Mesendoderm (in vitro differentiated cells): ENCODE results near the gene IPO5.
"Not testable (repeated sequence)": the region's sequence is repeated elsewhere in the genome, so short reads cannot be mapped to it uniquely, and the experiment has no call there.

ENCODE experiments used
- DNase-seq: peaks from one replicate; pipeline ENCODE4 v3.0.0; 2013
- H2AK5ac ChIP-seq: 2 replicates; pipeline ENCODE4 v1.6.1; 2013; ENCODE audit warnings: low read length, inconsistent platforms
- H2BK120ac ChIP-seq: 2 replicates; pipeline ENCODE4 v1.6.1; 2013; ENCODE audit warnings: low read depth, mild to moderate bottlenecking, low read length, moderate library complexity, mixed read lengths
- H2BK15ac ChIP-seq: replicated peaks from 2 replicates; pipeline ENCODE4 v1.6.1; 2013; ENCODE audit warnings: low read depth, mild to moderate bottlenecking, moderate library complexity
- H2BK5ac ChIP-seq: 2 replicates; pipeline ENCODE4 v1.6.1; 2013; ENCODE audit warnings: low read length, inconsistent platforms
- H3K18ac ChIP-seq: 2 replicates; pipeline ENCODE4 v1.6.1; 2013; ENCODE audit warnings: mild to moderate bottlenecking, low read length, mixed read lengths
- H3K23ac ChIP-seq: one replicate; pipeline ENCODE4 v1.6.1; 2013; ENCODE audit warnings: low read length
- H3K27ac ChIP-seq: 2 replicates; pipeline ENCODE4 v1.5.1; 2013; ENCODE audit warnings: low read depth, mild to moderate bottlenecking, inconsistent platforms, low read length, moderate library complexity
- H3K27me3 ChIP-seq: 2 replicates; pipeline ENCODE4 v1.6.1; 2013; ENCODE audit warnings: low read length, control low read depth, mild to moderate bottlenecking, inconsistent platforms; ENCODE audit not compliant: insufficient read depth, poor library complexity
- H3K36me3 ChIP-seq: 2 replicates; pipeline ENCODE4 v1.6.1; 2013; ENCODE audit warnings: low read length, inconsistent platforms; ENCODE audit not compliant: control insufficient read depth, insufficient read depth
- H3K4ac ChIP-seq: one replicate; pipeline ENCODE4 v1.6.1; 2013; ENCODE audit warnings: low read depth, mild to moderate bottlenecking, low read length, moderate library complexity
- H3K4me1 ChIP-seq: 2 replicates; pipeline ENCODE4 v1.6.1; 2013; ENCODE audit warnings: low read depth, low read length, inconsistent platforms; ENCODE audit not compliant: control insufficient read depth
- H3K4me2 ChIP-seq: 2 replicates; pipeline ENCODE4 v1.6.1; 2013; ENCODE audit warnings: low read length
- H3K4me3 ChIP-seq: 2 replicates; pipeline ENCODE4 v1.5.1; 2013; ENCODE audit warnings: mild to moderate bottlenecking, low read length
- H3K56ac ChIP-seq: one replicate; pipeline ENCODE4 v1.6.1; 2013; ENCODE audit warnings: low read length
- H3K79me1 ChIP-seq: 2 replicates; pipeline ENCODE4 v1.6.1; 2013; ENCODE audit warnings: low read length, inconsistent platforms
- H3K79me2 ChIP-seq: 2 replicates; pipeline ENCODE4 v1.6.1; 2013; ENCODE audit warnings: mild to moderate bottlenecking, low read length; ENCODE audit not compliant: control insufficient read depth, insufficient read depth
- H3K9ac ChIP-seq: 2 replicates; pipeline ENCODE4 v1.6.1; 2013; ENCODE audit warnings: low read length, inconsistent platforms
- H4K5ac ChIP-seq: one replicate; pipeline ENCODE4 v1.6.1; 2013; ENCODE audit warnings: low read length
- H4K8ac ChIP-seq: one replicate; pipeline ENCODE4 v1.6.1; 2013; ENCODE audit warnings: low read depth, mild to moderate bottlenecking, control low read depth, low read length, moderate library complexity
- WGBS: extraction: QIAGEN DNeasy Blood & Tissue Kit; methylation state at CpG from one replicate; pipeline ENCODE4 v1.1.7; 2013; ENCODE audit warnings: low lambda C conversion rate, missing lambda C conversion rate; ENCODE audit not compliant: insufficient coverage; ENCODE audit errors: extremely low coverage; 5-methylcytosine and 5-hydroxymethylcytosine counted together

IPO5 gene

DNA sequence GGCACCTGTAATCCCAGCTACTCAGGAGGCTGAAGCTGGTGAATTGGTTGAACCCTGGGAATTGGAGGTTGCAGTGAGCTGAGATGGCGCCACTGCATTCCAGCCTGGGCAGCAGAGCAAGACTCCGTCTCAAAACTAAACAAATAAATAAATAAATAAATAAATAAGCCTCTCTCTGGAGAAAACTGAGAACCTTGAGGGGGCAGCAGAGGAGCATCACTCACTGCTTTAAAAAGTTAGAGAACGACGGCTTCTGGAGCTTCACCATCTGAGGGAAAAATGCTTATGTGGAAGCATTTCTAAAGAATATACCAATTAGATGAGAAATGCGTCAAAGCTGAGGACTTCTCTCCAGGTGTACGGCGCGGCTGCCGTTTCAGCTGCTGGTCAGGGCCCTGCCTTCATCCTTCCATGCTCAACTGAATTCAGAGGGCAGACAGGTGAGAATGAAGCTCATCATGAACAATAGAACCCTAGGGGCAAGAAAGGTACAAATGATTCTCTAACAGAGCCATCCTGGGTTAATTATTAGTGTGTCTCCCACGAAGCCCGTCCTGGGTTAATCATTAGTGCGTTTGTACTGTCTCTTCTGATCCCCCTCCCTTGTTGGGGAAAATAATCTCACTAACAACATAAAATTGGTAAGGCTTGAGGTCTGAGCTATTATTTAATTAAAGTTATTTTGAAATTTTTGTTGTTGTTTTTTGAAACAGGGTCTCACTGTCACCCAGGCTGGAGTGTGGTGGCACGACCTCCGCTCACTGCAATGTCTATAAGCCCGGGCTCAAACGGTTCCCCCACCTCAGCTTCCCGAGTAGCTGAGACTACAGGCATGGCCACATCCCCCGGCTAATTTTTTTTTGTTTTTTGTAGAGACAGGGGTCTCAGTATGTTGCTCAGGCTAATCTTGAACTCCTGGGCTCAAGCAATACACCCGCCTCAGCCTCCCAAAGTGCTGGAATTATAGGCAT lies 80.1 kb downstream of the IPO5 start:
- peak; percentile 74 for DNase-seq
- Histone ChIP-seq H2AK5ac (no peak overlapping the region), H3K4me2 (no peak overlapping the region), H3K27ac (no peak overlapping the region), H3K23ac (no peak overlapping the region), H2BK5ac (no peak overlapping the region), H2BK15ac (no peak overlapping the region), H3K36me3 (no peaks in the 10 kb centered on the region), H3K56ac (peak overlapping the region; percentile 70), H4K8ac (no peak overlapping the region), H3K4me1 (no peaks in the 10 kb centered on the region), H3K27me3 (no peaks in the 10 kb centered on the region), H3K9ac (no peak overlapping the region), H3K79me2 (no peaks in the 10 kb centered on the region), H3K18ac (no peak overlapping the region), H3K4me3 (no peak overlapping the region), H3K79me1 (no peaks in the 10 kb centered on the region), H4K5ac (no peak overlapping the region), H2BK120ac (no peak overlapping the region), H3K4ac (no peak overlapping the region)
- no CpG with 5 or more reads among the region's 19 CpGs for WGBS

DNA sequence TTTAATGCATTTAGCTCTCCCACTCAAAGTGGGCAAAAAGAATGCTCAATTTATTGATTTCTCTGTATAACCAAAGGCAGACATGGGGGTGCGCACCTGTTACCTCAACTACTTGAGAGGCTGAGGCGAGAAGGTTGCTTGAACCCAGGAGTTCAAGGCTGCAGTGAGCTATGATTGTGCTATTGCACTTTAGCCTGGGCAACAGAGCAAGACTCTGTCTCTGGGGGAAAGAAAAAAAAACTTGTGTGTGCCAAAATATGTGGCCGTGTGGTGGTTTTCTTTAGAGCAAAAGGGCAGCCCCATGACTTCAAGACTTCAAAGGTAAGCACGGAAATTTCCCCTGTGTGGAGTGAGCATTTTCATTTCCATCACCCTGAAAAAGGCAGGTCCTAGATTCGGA lies 81.9 kb downstream of the IPO5 start:
- Histone ChIP-seq H2BK5ac (no peak overlapping the region), H2BK120ac (no peak overlapping the region), H3K56ac (no peak overlapping the region), H3K23ac (no peak overlapping the region), H3K4me2 (no peak overlapping the region), H3K27me3 (no peaks in the 10 kb centered on the region), H3K79me2 (no peaks in the 10 kb centered on the region), H3K4me1 (no peaks in the 10 kb centered on the region), H2BK15ac (no peak overlapping the region), H3K4me3 (no peak overlapping the region), H3K9ac (no peak overlapping the region), H3K36me3 (no peaks in the 10 kb centered on the region), H2AK5ac (no peak overlapping the region), H3K79me1 (no peaks in the 10 kb centered on the region), H3K18ac (no peak overlapping the region), H4K8ac (no peak overlapping the region), H4K5ac (no peak overlapping the region), H3K27ac (no peak overlapping the region), H3K4ac (no peak overlapping the region)
- WGBS = no CpG with 5 or more reads among the region's 5 CpGs
- no peak for DNase-seq

DNA sequence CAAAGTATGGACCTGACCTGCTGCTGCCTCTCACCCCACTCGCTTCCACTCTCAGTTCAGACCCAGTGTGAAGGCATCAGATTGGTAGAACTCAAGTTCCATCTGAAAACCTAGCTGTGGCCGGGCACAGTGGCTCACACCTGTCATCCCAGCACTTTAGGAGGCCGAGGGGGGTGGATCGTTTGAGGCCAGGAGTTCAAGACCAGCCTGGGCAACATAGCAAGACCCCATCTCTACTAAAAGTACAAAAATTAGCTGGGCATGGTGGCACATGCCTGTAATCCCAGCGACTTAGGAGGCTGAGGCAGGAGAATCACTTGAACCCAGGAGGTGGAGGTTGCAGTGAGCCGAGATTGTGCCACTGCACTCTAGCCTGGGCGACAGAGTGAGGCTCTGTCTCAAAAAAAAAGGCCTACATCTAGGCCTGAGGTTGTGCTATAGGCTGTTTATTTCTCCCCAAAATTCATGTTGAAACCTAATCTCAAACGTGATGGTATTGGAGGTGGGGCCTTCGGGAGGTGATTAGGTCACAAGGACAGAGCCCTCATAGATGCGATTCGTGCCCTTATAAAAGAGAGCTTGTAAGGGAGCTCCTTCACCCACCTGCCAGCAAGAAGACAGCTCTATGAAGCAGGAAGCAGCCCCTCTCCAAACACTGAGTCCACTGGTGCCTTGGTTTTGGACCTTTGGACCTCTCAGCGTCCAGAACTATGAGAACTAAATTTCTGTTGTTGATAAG lies 83.3 kb downstream of the IPO5 start:
- H3K4ac ChIP-seq, H3K4me2 ChIP-seq, H3K56ac ChIP-seq, H3K9ac ChIP-seq, H3K27ac ChIP-seq, H2BK15ac ChIP-seq, H3K27me3 ChIP-seq, DNase-seq, H3K4me3 ChIP-seq, H3K79me1 ChIP-seq, H2BK120ac ChIP-seq, H3K79me2 ChIP-seq, H3K36me3 ChIP-seq, H2BK5ac ChIP-seq, H3K4me1 ChIP-seq, H2AK5ac ChIP-seq, H4K8ac ChIP-seq, H3K18ac ChIP-seq, H4K5ac ChIP-seq: not testable (repeated sequence)
- no CpG with 5 or more reads among the region's 12 CpGs for WGBS
- H3K23ac ChIP-seq = peak overlapping the region; percentile 29

DNA sequence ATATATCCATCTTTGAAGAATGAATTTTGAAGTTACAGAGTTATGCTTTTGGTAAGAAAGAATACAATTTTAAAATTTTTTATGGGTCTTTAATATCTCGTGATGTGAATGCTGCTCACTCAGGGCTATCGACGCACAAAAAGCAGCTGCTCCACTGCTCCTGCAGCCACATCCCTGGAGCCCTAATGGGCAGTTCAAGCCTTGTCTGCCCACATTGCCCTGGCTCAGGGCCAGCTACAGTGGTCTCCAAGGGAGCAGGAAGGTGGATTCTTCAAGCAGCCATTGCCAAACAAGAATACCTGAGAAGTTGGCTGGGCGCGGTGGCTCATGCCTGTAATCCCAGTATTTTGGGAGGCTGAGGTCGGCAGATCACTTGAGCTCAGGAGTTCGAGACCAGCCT lies 85.8 kb downstream of the IPO5 start:
- Histone ChIP-seq H3K36me3 (no peaks in the 10 kb centered on the region), H3K79me2 (no peaks in the 10 kb centered on the region), H2AK5ac (no peak overlapping the region)

DNA sequence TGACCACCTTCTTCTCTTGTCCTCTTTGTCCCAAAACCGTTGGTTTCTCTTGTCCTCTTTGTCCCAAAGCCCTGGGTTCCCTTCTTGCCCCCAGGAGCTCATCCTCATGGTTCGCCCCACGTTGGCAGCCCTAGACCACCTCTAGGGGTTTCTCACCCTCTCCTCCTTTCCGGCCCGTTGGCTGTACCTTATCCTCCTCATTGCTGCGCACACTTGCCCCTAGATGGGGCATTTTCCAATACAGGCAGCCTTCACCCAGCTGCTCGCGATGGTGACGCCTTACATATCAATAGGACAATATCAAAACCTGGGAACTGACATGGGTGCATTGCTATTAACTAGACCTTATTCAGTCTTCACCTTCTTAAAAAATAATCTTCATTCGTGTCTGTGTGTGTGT lies 86.5 kb downstream of the IPO5 start:
- Histone ChIP-seq H3K4me2 (no peak overlapping the region), H3K79me2 (no peaks in the 10 kb centered on the region), H3K4ac (no peak overlapping the region), H3K23ac (no peak overlapping the region), H4K8ac (no peak overlapping the region), H3K9ac (no peak overlapping the region), H3K36me3 (no peaks in the 10 kb centered on the region), H3K4me3 (no peak overlapping the region), H3K79me1 (no peaks in the 10 kb centered on the region), H4K5ac (no peak overlapping the region), H2BK15ac (no peak overlapping the region), H3K56ac (peak overlapping the region; percentile 10), H3K4me1 (peaks cover 8% of the 10 kb centered on the region), H3K18ac (no peak overlapping the region), H2BK120ac (no peak overlapping the region), H3K27me3 (no peaks in the 10 kb centered on the region), H2AK5ac (no peak overlapping the region), H3K27ac (no peak overlapping the region), H2BK5ac (no peak overlapping the region)
- no peak for DNase-seq
- WGBS = no CpG with 5 or more reads among the region's 10 CpGs

More for the DNA sequence above, 85.8 kb downstream of the IPO5 start:
- no peak overlapping the region for H3K4me2 ChIP-seq
- H4K5ac ChIP-seq = no peak overlapping the region
- WGBS = no CpG with 5 or more reads among the region's 7 CpGs
- no peak overlapping the region for H3K56ac ChIP-seq
- no peak overlapping the region for H3K9ac ChIP-seq
- no peaks in the 10 kb centered on the region for H3K27me3 ChIP-seq
- H4K8ac ChIP-seq = no peak overlapping the region
- no peak overlapping the region for H3K18ac ChIP-seq
- H3K79me1 ChIP-seq = no peaks in the 10 kb centered on the region
- H2BK120ac ChIP-seq = no peak overlapping the region
- DNase-seq = no peak
- no peak overlapping the region for H2BK15ac ChIP-seq
- no peak overlapping the region for H3K4ac ChIP-seq
- H3K27ac ChIP-seq = no peak overlapping the region
- H3K23ac ChIP-seq = no peak overlapping the region
- H2BK5ac ChIP-seq = no peak overlapping the region
- H3K4me3 ChIP-seq = no peak overlapping the region
- peaks cover 6% of the 10 kb centered on the region for H3K4me1 ChIP-seq
